ENCODE results near the gene ROCK2. TPM values are rescaled to one million over a fixed set of nuclear protein-coding genes. Genes with fewer than 3 reads are reported as not detected.
A peak's percentile ranks its signal among the peaks of the same experiment; 100 is the strongest.
"Not testable (repeated sequence)": the region's sequence is repeated elsewhere in the genome, so short reads cannot be mapped to it uniquely, and the experiment has no call there.

The ROCK2 gene
- polyA plus RNA-seq, 2 of the 4 experiments (the other 2 are of a cell fraction), result 34.0 to 38.7 TPM

DNA sequence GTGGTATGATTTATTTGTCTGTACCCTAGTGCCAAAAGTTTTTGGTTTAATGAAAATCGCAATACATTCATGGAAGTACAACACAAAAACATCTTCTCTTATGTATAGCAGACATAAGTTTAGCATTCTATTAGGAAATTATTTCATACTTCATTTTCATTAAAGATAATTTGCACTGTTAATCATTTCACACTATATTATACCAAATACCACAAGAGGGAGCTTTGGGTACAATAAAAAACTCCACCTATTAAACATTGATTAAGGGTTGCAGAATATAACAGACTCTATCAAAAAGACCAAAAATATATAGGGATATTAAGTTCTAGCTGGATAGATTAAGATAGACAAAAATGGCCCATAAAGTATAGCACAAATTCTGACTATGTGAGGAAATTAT lies 110.1 kb downstream of the ROCK2 start:
- Histone ChIP-seq H3K27ac (no peak overlapping the region), H3K4me1 (peaks cover 26% of the 10 kb centered on the region; the same call in 2 of the 3 replicates), H3K4me2 (no peak overlapping the region), H3K9me3 (no peaks in the 10 kb centered on the region), H3K4me3 (no peak overlapping the region)
- FAIRE-seq, result peak; percentile 94
- WGBS (ENCODE audit: missing lambda C conversion rate), result 5% methylated on average over 1 of the region's 1 CpG
- ChIA-PET CTCF (interaction anchor here (0.6 to 5.4 kb wide), 36 partner anchors 10 to 348 kb away, joined by 3 to 50 read pairs (median 4); partner anchors contain the start of genes E2F6 and ROCK2), POLR2A (interaction anchor here (0.6 kb wide), 2 partner anchors 110 to 167 kb away, joined by 3 read pairs; partner anchors contain the start of gene ROCK2)
- TF ChIP-seq RAD21 (conservative IDR thresholded peaks at IDR 0.05 in 1 of 2, IDR thresholded peaks at IDR 0.05 in 1 of 2) (peak; percentile 80 to 91), SMC3 (IDR thresholded peaks at IDR 0.05) (peak; percentile 93), FOSL2 (IDR thresholded peaks at IDR 0.05) (no peak), FOSL2 (CRISPR knock-in tag; IDR thresholded peaks at IDR 0.05) (no peak)
- TF ChIP-seq, protein P1, sequence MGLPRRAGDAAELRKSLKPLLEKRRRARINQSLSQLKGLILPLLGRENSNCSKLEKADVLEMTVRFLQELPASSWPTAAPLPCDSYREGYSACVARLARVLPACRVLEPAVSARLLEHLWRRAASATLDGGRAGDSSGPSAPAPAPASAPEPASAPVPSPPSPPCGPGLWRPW (IDR thresholded peaks at IDR 0.05), result no peak
- TF ChIP-seq, protein P2, sequence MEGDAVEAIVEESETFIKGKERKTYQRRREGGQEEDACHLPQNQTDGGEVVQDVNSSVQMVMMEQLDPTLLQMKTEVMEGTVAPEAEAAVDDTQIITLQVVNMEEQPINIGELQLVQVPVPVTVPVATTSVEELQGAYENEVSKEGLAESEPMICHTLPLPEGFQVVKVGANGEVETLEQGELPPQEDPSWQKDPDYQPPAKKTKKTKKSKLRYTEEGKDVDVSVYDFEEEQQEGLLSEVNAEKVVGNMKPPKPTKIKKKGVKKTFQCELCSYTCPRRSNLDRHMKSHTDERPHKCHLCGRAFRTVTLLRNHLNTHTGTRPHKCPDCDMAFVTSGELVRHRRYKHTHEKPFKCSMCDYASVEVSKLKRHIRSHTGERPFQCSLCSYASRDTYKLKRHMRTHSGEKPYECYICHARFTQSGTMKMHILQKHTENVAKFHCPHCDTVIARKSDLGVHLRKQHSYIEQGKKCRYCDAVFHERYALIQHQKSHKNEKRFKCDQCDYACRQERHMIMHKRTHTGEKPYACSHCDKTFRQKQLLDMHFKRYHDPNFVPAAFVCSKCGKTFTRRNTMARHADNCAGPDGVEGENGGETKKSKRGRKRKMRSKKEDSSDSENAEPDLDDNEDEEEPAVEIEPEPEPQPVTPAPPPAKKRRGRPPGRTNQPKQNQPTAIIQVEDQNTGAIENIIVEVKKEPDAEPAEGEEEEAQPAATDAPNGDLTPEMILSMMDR (IDR thresholded peaks at IDR 0.05), result peak; percentile 82
- no peak for DNase-seq (ENCODE audit: low read depth in 1 of 2, low spot score in 1 of 2)
- ATAC-seq, result peak in 1 of 2 experiments; percentile 73; a peak in 2 of 6 replicates

DNA sequence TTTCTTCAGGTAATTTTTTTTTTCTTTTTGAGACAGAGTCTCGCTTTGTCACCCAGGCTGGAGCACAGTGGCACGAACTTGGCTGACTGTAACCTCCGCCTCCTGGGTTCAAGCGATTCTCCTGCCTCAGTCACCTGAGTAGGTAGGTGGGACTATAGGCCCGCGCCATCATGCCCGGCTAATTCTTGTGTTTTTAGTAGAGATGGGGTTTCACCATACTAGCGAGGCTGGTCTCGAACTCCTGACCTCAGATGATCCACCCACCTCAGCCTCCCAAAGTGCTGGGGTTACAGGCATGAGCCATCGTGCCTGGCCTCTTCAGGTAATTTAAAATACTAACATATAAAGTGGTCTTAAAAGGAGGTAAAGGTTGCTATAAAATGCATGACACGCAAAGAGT lies 113.2 kb downstream of the ROCK2 start:
- FAIRE-seq; H3K27ac ChIP-seq; POLR2A ChIA-PET; H3K4me3 ChIP-seq; ATAC-seq; H3K9me3 ChIP-seq; DNase-seq (ENCODE audit: low read depth in 1 of 2, low spot score in 1 of 2); H3K4me2 ChIP-seq: not testable (repeated sequence)
- CTCF ChIA-PET, result interaction anchor here (0.6 to 6.2 kb wide), 8 partner anchors 50 to 1195 kb away, joined by 3 to 31 read pairs (median 4); a partner anchor contains a TSS
- peaks cover 22% of the 10 kb centered on the region; the same call in 2 of the 3 replicates for H3K4me1 ChIP-seq
- 95% methylated on average over 11 of the region's 11 CpGs for WGBS (ENCODE audit: missing lambda C conversion rate)

DNA sequence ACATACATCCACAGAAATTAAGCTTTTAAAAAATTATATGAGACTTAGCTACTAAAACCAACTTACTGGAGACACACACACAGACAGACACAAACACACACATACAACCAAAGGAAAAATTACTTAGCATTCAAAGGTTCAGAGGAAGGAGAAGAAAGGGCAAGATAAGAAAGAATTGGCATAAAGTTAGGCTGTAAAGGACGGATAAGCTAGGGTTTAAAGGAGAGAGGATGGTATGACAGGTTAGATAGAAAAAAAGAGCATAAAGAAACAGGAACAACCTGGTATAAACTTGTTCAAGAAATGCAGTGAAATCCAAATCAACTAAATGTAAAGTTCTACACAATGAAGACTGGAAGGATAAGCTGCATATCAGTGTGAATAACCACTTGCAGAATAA lies 115.7 kb downstream of the ROCK2 start:
- no peak for FAIRE-seq
- ChIA-PET CTCF (interaction anchor here (1.0 to 6.2 kb wide), 3 partner anchors 79 to 219 kb away, joined by 3 to 31 read pairs (median 18); a partner anchor contains a TSS), POLR2A (no interaction called here)
- Histone ChIP-seq H3K4me3 (no peak overlapping the region), H3K4me2 (no peak overlapping the region), H3K9me3 (no peaks in the 10 kb centered on the region), H3K4me1 (no peaks in the 10 kb centered on the region), H3K27ac (no peak overlapping the region)
- WGBS (ENCODE audit: missing lambda C conversion rate), result 84% methylated on average over 1 of the region's 1 CpG
- TF ChIP-seq ZFP36 (IDR thresholded peaks at IDR 0.05; ENCODE audit: borderline replicate concordance, partially characterized antibody), result no peak
- TF ChIP-seq HDAC2 (IDR thresholded peaks at IDR 0.05), result no peak
- no peak for TF ChIP-seq SMC3 (IDR thresholded peaks at IDR 0.05)
- TF ChIP-seq FOXS1 (CRISPR knock-in tag; IDR thresholded peaks at IDR 0.05), result no peak
- no peak for TF ChIP-seq HEYL (CRISPR knock-in tag; IDR thresholded peaks at IDR 0.05)
- TF ChIP-seq, protein P2 (IDR thresholded peaks at IDR 0.05), result no peak
- TF ChIP-seq ZSCAN20 (CRISPR knock-in tag; IDR thresholded peaks at IDR 0.05), result no peak
- TF ChIP-seq CBX8 (IDR thresholded peaks at IDR 0.05), result no peak
- no peak for TF ChIP-seq GATA3 (IDR thresholded peaks at IDR 0.05; ENCODE audit: borderline replicate concordance)
- no peak for TF ChIP-seq CBX2 (IDR thresholded peaks at IDR 0.05; ENCODE audit: borderline replicate concordance, low read depth)
- TF ChIP-seq ZNF302 (CRISPR knock-in tag; IDR thresholded peaks at IDR 0.05), result no peak
- ATAC-seq, result no peak
- no peak for DNase-seq (ENCODE audit: low read depth in 1 of 2, low spot score in 1 of 2)

DNA sequence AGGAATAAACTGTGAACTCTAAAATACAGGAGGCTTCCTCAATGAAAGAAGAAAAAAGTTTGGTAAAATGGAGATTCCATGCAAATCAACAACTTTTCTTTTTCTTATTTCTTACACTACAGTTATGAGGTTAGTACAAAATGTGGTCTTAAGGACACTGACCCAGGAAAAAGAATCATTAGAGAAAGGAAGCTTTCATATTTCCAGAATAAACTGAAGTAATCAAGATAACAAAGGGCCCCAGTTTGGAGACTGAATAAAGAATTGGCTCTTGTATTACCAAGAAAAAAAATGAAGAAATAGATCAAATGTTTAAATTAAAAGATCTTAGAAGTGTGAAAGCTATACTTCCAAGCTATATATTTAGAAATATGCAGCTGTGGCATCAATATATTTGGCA lies 116.8 kb downstream of the ROCK2 start:
- no peak overlapping the region for H3K4me2 ChIP-seq
- no peak overlapping the region for H3K27ac ChIP-seq
- no peaks in the 10 kb centered on the region for H3K9me3 ChIP-seq
- CTCF ChIA-PET, result interaction anchor here (0.6 to 6.2 kb wide), 7 partner anchors 9 to 357 kb away, joined by 3 to 31 read pairs (median 3); a partner anchor contains a TSS
- H3K4me3 ChIP-seq, result no peak overlapping the region
- POLR2A ChIA-PET, result no interaction called here
- DNase-seq (ENCODE audit: low read depth in 1 of 2, low spot score in 1 of 2) (no peak), ATAC-seq (no peak), FAIRE-seq (no peak)
- H3K4me1 ChIP-seq, result no peaks in the 10 kb centered on the region
- TF ChIP-seq JUN (IDR thresholded peaks at IDR 0.05) (no peak), HOXA7 (CRISPR knock-in tag; IDR thresholded peaks at IDR 0.05) (no peak), NFE2L2 (conservative IDR thresholded peaks at IDR 0.05; ENCODE audit: low read length) (no peak), HOXB13 (CRISPR knock-in tag; IDR thresholded peaks at IDR 0.05; ENCODE audit: low read depth) (no peak), JUNB (IDR thresholded peaks at IDR 0.05) (no peak), KDM5A (IDR thresholded peaks at IDR 0.05) (no peak), RNF2 (IDR thresholded peaks at IDR 0.05; ENCODE audit: borderline replicate concordance, low read depth) (no peak), HOXB5 (CRISPR knock-in tag; IDR thresholded peaks at IDR 0.05) (no peak), CBX2 (IDR thresholded peaks at IDR 0.05; ENCODE audit: borderline replicate concordance, low read depth) (no peak), MAZ (IDR thresholded peaks at IDR 0.05; ENCODE audit: borderline replicate concordance, low read depth, low read length) (no peak), ZC3H11A (IDR thresholded peaks at IDR 0.05) (no peak), RARB (CRISPR knock-in tag; IDR thresholded peaks at IDR 0.05) (no peak), ZFP36 (IDR thresholded peaks at IDR 0.05; ENCODE audit: borderline replicate concordance, partially characterized antibody) (no peak), SREBF2 (IDR thresholded peaks at IDR 0.05) (no peak)
- TF ChIP-seq, protein P3, sequence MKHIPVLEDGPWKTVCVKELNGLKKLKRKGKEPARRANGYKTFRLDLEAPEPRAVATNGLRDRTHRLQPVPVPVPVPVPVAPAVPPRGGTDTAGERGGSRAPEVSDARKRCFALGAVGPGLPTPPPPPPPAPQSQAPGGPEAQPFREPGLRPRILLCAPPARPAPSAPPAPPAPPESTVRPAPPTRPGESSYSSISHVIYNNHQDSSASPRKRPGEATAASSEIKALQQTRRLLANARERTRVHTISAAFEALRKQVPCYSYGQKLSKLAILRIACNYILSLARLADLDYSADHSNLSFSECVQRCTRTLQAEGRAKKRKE (CRISPR knock-in tag; IDR thresholded peaks at IDR 0.05; ENCODE audit: low read depth), result no peak
